BLaER1 treated with 17β-estradiol and CSF1 and Interleukin-3, amounts not matched to agents 10 nM and 100 nM (cell line): ENCODE results near the gene RPL39.
"Not testable (repeated sequence)": the region's sequence is repeated elsewhere in the genome, so short reads cannot be mapped to it uniquely, and the experiment has no call there.

Experiments used
- H3K27ac ChIP-seq, 11 experiments: shearing (Covaris generic); formaldehyde crosslinking; 2 replicates each; pipeline ENCODE4 v1.8.1; 2022
- H3K27me3 ChIP-seq, 11 experiments: shearing (Covaris generic); formaldehyde crosslinking; 2 replicates each; pipeline ENCODE4 v1.8.1; 2022
- H3K36me3 ChIP-seq, 11 experiments: shearing (Covaris generic); formaldehyde crosslinking; 2 replicates each; pipeline ENCODE4 v1.8.1; 2022
- H3K4me1 ChIP-seq, 10 experiments: shearing (Covaris generic); formaldehyde crosslinking; 2 replicates each; pipeline ENCODE4 v1.8.1; 2022
- H3K4me2 ChIP-seq, 11 experiments: shearing (Covaris generic); formaldehyde crosslinking; 2 replicates each; pipeline ENCODE4 v1.8.1; 2022
- H3K4me3 ChIP-seq, 10 experiments: shearing (Covaris generic); formaldehyde crosslinking; 2 replicates each; pipeline ENCODE4 v1.8.1; 2022
- H3K9ac ChIP-seq, 11 experiments: shearing (Covaris generic); formaldehyde crosslinking; 2 replicates each; pipeline ENCODE4 v1.8.1; 2022
- H3K9me3 ChIP-seq, 11 experiments: shearing (Covaris generic); formaldehyde crosslinking; replicated peaks in 1 of 11; 2 replicates each; pipeline ENCODE4 v1.8.1; 2022
- H4K20me1 ChIP-seq, 11 experiments: shearing (Covaris generic); formaldehyde crosslinking; 2 replicates each; pipeline ENCODE4 v1.8.1; 2022
- Cebpa-rat ChIP-seq, 11 experiments: shearing (Covaris generic); IDR thresholded peaks; 2 replicates each; pipeline ENCODE4 v1.8.1; 2022

The RPL39 gene

DNA sequence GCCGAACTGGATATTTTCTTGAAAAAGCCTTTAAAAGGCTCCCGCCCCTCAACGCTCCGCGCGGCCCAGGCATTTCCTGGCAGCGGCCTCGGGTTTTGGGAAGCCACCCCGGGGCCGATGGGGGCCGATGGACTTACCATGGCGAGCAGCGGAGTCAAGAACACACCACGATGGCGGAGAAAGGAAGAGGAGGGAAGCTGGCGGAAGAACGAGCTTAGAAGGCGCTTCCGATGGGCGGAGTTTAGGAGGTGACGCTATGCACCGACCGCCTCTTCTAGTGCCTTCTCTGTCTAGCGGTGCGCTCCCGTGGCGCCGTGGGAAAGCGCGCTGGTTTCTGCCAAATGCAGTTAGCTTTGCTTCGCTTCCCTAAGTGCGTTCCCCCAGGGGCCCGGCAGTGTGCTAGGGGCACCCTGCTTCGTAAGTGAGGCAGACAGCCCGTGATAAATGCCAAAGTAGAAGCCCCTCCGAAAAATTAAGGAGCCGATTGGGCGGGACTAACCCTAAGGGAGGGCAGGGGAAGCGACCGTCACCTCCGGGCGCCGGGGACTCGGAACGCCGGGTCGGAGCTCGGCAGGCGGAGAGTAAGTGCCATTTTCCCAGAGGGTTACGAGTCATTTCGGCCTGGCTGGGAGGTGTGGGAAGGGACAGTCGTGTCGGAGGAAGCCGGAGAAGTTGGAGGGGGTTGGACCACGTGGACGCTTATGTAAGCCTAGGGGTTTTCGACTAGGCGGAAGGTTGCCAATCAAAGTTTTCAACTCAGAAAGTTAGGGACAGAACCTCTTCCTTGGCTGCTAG lies at the start of gene RPL39:
Gene RPL39, minus strand, starts transcription at position 194 of the 795 bp plus-strand sequence. Its CDS starts 54 bp downstream, at position 140.
- Histone ChIP-seq H3K4me2 (peak within 1 kb of the TSS; percentile 73 to 92 (median 80)), H3K9me3 (peaks cover 0 to 15% (median 11%) of the 10 kb centered on the region in 11 experiments; a peak in 16 of 22 replicates), H3K4me1 (peaks cover 38 to 51% (median 43%) of the 10 kb centered on the region in 10 experiments), H4K20me1 (peaks cover 41 to 47% (median 45%) of the 10 kb centered on the region in 11 experiments), H3K36me3 (peaks cover 35 to 41% (median 37%) of the 10 kb centered on the region in 11 experiments), H3K4me3 (peak within 1 kb of the TSS; percentile 74 to 87 (median 80)), H3K9ac (peak within 1 kb of the TSS; percentile 91 to 98 (median 95)), H3K27ac (peak within 1 kb of the TSS; percentile 74 to 96 (median 94)), H3K27me3 (no peaks in the 10 kb centered on the region)
- no peak for TF ChIP-seq Cebpa-rat (IDR thresholded peaks at IDR 0.05)

DNA sequence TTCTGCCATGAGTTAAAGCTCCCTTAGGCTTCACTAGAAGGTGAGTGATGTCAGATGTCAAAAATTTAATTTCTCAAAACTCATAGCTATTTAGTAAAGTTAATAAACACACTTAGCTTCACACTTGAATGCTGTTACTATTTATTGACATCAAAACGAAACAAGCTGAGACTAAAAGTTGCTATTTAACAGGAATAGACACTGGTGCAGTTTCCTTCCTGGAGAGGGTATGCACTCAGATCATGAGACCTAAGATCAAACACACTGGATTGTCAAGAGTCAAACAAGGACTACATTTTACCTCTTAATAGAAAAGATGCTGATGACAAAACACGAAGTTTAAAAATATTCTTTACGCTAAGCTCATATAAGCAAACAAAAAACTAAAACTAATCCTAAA lies 42.5 kb upstream of the RPL39 start:
- Histone ChIP-seq H3K27ac (peak overlapping the region in 1 of 11 experiments; percentile 5; a peak in 1 of 22 replicates), H3K27me3 (no peaks in the 10 kb centered on the region), H4K20me1 (no peaks in the 10 kb centered on the region; a peak in 1 of 22 replicates), H3K36me3 (peaks cover 48 to 92% (median 82%) of the 10 kb centered on the region in 11 experiments), H3K4me2 (peak overlapping the region; percentile 2 to 71 (median 49); a peak in 17 of 22 replicates), H3K9me3 (no peaks in the 10 kb centered on the region), H3K4me1 (peaks cover 9 to 37% (median 28%) of the 10 kb centered on the region in 10 experiments; a peak in 18 of 20 replicates), H3K4me3 (no peak overlapping the region; a peak in 2 of 20 replicates), H3K9ac (peak overlapping the region in 4 of 11 experiments; percentile 14 to 41 (median 22); a peak in 3 of 22 replicates)
- TF ChIP-seq Cebpa-rat (IDR thresholded peaks at IDR 0.05): no peak

DNA sequence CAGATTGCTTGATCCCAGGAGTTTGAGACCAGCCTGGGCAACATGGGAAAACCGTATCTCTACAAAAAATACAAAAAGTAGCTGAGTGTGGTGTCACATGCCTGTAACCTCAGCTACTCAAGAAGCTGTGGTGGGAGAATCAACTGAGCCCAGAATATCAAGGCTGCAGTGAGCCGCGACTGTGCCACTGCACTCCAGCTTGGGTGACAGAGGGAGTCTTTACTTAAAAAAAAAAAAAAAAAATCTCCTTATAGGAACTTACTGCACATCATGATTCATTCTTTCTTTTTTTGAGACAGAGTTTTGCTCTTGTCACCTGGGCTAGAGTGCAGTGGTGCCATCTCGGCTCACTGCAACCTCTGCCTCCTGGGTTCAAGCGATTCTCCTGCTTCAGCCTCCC lies 37.0 kb upstream of the RPL39 start:
- Histone ChIP-seq H3K36me3 (peaks cover 17 to 57% (median 40%) of the 10 kb centered on the region in 11 experiments), H3K27ac (no peak overlapping the region), H3K27me3 (no peaks in the 10 kb centered on the region), H3K9ac (no peak overlapping the region), H3K4me2 (peak overlapping the region in 4 of 11 experiments; percentile 22 to 40 (median 36); a peak in 7 of 22 replicates), H3K9me3 (no peaks in the 10 kb centered on the region; a peak in 1 of 22 replicates), H3K4me1 (peaks cover under 1 to 40% (median 13%) of the 10 kb centered on the region in 10 experiments; a peak in 15 of 20 replicates), H4K20me1 (no peaks in the 10 kb centered on the region; a peak in 1 of 22 replicates), H3K4me3 (no peak overlapping the region)
- no peak for TF ChIP-seq Cebpa-rat (IDR thresholded peaks at IDR 0.05)

DNA sequence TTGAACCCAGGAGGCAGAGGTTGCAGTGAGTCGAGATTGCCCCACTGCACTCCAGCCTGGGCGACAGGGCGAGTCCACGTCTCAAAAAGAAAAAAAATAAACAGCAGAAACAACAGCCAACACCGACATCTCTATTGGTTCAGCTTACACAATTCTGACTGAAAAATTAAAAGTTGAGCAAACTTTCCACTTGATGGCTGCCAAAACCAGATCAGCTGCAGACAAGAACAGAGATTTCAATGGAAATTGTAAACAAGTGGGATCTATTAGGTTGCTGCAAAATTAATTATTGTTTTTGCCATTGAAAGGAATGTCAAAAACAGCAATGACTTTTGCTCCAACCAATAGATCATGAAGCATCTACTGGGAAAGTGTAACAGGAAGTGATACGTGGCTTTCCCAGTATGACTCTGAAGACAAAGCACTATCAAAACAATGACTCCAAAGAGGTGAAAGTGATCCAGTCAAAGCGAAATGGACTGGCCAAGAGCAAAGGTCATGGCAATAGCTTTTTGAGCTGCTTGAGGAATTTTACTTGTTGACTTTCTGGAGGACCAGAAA lies 35.0 kb upstream of the RPL39 start:
- Histone ChIP-seq H3K9ac (no peak overlapping the region), H3K36me3 (peaks cover 8 to 37% (median 23%) of the 10 kb centered on the region in 11 experiments), H3K9me3 (no peaks in the 10 kb centered on the region; a peak in 1 of 22 replicates), H3K4me1 (peaks cover 3 to 48% (median 29%) of the 10 kb centered on the region in 10 experiments; a peak in 18 of 20 replicates), H4K20me1 (no peaks in the 10 kb centered on the region), H3K27ac (no peak overlapping the region), H3K4me2 (0 out of 22 replicates have a peak overlapping the region, but pooled peaks of 1 of the 11 experiments have one; percentile 0), H3K4me3 (no peak overlapping the region), H3K27me3 (no peaks in the 10 kb centered on the region)
- TF ChIP-seq Cebpa-rat (IDR thresholded peaks at IDR 0.05): no peak

DNA sequence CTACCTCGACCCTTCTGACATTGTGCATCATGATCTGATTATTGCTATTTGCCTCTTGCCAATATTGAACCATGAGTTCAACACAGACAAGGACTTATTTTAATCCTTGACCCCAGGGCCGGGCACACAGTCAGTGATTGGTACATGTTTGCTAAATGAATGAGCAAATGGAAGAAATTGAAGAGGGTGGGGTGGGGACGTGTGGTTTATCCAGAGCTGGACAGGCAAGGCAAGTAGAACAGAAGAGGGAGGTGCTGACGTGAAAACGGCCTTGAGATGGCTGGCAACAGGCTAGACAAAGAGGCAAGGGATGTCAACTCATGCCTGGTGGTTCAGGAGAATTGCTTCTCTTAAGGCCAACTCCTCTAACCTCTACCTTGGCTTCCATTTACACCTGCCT lies 32.8 kb upstream of the RPL39 start:
- not testable (repeated sequence) for H3K9ac ChIP-seq, H3K27me3 ChIP-seq, H3K4me3 ChIP-seq, H3K4me2 ChIP-seq, H3K9me3 ChIP-seq, H4K20me1 ChIP-seq, H3K27ac ChIP-seq
- Histone ChIP-seq H3K36me3 (peaks cover 0 to 18% (median 3%) of the 10 kb centered on the region in 11 experiments; a peak in 11 of 22 replicates), H3K4me1 (peaks cover 7 to 56% (median 34%) of the 10 kb centered on the region in 10 experiments; a peak in 18 of 20 replicates)

DNA sequence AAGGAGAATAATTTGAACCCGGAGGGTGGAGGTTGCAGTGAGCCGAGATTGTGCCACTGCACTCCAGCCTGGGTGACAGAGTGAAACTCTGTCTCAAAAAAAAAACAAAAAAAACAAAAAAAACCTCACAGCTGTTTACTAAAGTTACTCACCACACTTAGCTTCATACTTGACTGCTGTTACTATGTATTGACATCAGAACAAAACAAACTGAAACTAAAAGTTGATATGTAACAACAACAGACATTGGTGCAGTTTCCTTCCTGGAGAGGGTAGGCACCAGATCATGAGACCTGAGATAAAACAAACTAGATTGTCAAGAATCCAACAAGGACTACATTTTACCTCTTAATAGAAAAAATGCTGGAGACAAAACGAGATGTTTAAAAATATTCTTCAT lies 30.3 kb upstream of the RPL39 start:
- H3K9ac ChIP-seq: peak overlapping the region in 5 of 11 experiments; percentile 33 to 54 (median 41); a peak in 8 of 22 replicates
- peak overlapping the region in 1 of 10 experiments; percentile 4; a peak in 1 of 20 replicates for H3K4me3 ChIP-seq
- not testable (repeated sequence) for H4K20me1 ChIP-seq, H3K9me3 ChIP-seq, H3K27me3 ChIP-seq, H3K36me3 ChIP-seq
- peak overlapping the region; percentile 48 to 66 (median 59) for H3K4me2 ChIP-seq
- H3K27ac ChIP-seq: peak overlapping the region in 10 of 11 experiments; percentile 48 to 71 (median 56); a peak in 18 of 22 replicates
- H3K4me1 ChIP-seq: peaks cover 7 to 39% (median 30%) of the 10 kb centered on the region in 10 experiments; a peak in 18 of 20 replicates

DNA sequence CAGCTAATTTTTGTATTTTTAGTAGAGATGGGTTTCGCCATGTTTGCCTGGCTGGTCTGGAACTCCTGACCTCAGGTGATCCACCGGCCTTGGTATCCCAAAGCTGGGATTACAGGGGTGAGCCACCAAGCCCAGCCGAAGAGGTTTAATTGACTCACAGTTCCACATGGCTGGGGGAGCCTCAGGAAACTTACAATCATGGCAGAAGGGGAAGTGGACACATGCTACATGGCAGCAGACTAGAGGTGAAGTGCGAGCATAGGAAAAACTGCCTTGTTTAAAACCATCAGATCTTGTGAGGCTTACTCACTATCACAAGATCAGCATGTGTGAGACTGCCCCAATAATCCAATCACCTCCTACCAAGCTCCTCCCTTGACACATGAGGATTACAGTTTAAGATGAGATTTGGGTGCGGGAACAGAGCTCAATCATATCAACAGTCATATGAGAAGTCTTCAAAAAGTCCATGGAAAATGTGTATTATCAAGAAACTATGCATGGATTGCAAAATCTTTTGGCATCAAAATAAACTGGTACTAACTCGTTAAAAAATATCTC lies 25.8 kb upstream of the RPL39 start:
- Histone ChIP-seq H4K20me1 (no peaks in the 10 kb centered on the region), H3K4me1 (peaks cover 11 to 51% (median 32%) of the 10 kb centered on the region in 10 experiments; a peak in 18 of 20 replicates), H3K27me3 (no peaks in the 10 kb centered on the region), H3K9ac (no peak overlapping the region), H3K27ac (no peak overlapping the region), H3K9me3 (peaks cover 0 to 11% (median 6%) of the 10 kb centered on the region in 11 experiments; a peak in 10 of 22 replicates), H3K4me3 (no peak overlapping the region), H3K36me3 (0 out of 22 replicates have a peak, but pooled peaks cover 0 to 3% (median 0%) of the 10 kb centered on the region in 11 experiments), H3K4me2 (0 out of 22 replicates have a peak overlapping the region, but pooled peaks of 1 of the 11 experiments have one; percentile 20)
- no peak for TF ChIP-seq Cebpa-rat (IDR thresholded peaks at IDR 0.05)

DNA sequence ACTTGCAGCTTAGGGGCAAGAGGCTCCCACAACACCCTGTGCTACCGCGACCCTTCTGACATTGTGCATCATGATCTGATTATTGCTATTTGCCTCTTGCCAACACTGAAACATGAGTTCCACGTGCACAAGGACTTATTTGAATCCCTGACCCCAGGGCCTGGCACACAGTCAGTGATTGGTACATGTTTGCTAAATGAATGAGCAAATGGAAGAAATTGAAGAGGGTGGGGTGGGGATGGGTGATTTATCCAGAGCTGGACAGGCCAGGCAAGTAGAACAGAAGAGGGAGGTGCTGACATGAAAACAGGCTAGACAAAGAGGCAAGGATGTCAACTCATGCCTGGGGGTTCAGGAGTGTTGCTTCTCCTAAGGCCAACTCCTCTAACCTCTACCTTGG lies 24.9 kb upstream of the RPL39 start:
- Histone ChIP-seq H3K27me3 (no peaks in the 10 kb centered on the region), H3K9ac (no peak overlapping the region), H3K36me3 (0 out of 22 replicates have a peak, but pooled peaks cover 0 to 3% (median 0%) of the 10 kb centered on the region in 11 experiments), H4K20me1 (no peaks in the 10 kb centered on the region), H3K9me3 (peaks cover 6 to 20% (median 13%) of the 10 kb centered on the region in 11 experiments; a peak in 17 of 22 replicates), H3K27ac (no peak overlapping the region), H3K4me3 (no peak overlapping the region), H3K4me2 (peak overlapping the region in 4 of 11 experiments; percentile 18 to 65 (median 32); a peak in 5 of 22 replicates), H3K4me1 (peaks cover 2 to 42% (median 23%) of the 10 kb centered on the region in 10 experiments; a peak in 17 of 20 replicates)
- no peak for TF ChIP-seq Cebpa-rat (IDR thresholded peaks at IDR 0.05)
